ENCODE results near the gene C11orf24. TPM values are rescaled to one million over a fixed set of nuclear protein-coding genes. Genes with fewer than 3 reads are reported as not detected.
A peak's percentile ranks its signal among the peaks of the same experiment; 100 is the strongest.

The C11orf24 gene
- polyA plus RNA-seq, 3 donors: 9.5 to 21.8 (median 12.6) TPM

GRCh38 chr11:68258363-68258765 lies 13.4 kb downstream of the C11orf24 start:
- H4K20me1 ChIP-seq (ENCODE audit: insufficient read depth, low read length): no peaks in the 10 kb centered on the region
- H3K9me3 ChIP-seq (replicated peaks in 1 of 2; ENCODE audit: control insufficient read depth in 1 of 2, insufficient read depth in 1 of 2, low read length in 2 of 2): no peaks in the 10 kb centered on the region
- H3K4me2 ChIP-seq (replicated peaks; ENCODE audit: extremely low read depth, low read length, poor library complexity, severe bottlenecking): no peak overlapping the region
- no peaks in the 10 kb centered on the region for H3K27me3 ChIP-seq (ENCODE audit: control insufficient read depth in 2 of 2, insufficient read depth in 2 of 2, low read length in 2 of 2)
- Mint-ChIP-seq H3K27me3 (ENCODE audit: low read depth in 3 of 3) (peaks cover 0 to 8% (median 3%) of the 10 kb centered on the region in 3 donors), H3K4me3 (no peak overlapping the region), H3K36me3 (peaks cover 31% of the 10 kb centered on the region in 2 donors), H3K27ac (peak overlapping the region in 1 of 7 donors; percentile 30), H3K9me3 (no peaks in the 10 kb centered on the region), H3K4me1 (peaks cover 7% of the 10 kb centered on the region)
- H3K9ac ChIP-seq (ENCODE audit: insufficient read depth, low read length, poor library complexity, severe bottlenecking): no peak overlapping the region
- H3K4me3 ChIP-seq (replicated peaks in 1 of 3; ENCODE audit: low read depth in 2 of 3, low read length in 3 of 3): no peak overlapping the region
- H3K27ac ChIP-seq (ENCODE audit: low read depth in 1 of 2, low read length in 2 of 2): no peak overlapping the region
- TF ChIP-seq CTCF (IDR thresholded peaks at IDR 0.05): no peak
- peaks cover 27 to 31% of the 10 kb centered on the region in 2 donors for H3K36me3 ChIP-seq (replicated peaks in 1 of 2; ENCODE audit: control insufficient read depth in 1 of 2, insufficient read depth in 2 of 2, low read length in 2 of 2)
- H2AFZ ChIP-seq (ENCODE audit: insufficient read depth, low read depth, low read length, poor library complexity, severe bottlenecking): peak overlapping the region; percentile 88
- WGBS (ENCODE audit: insufficient coverage): 93% methylated on average over 13 of the region's 13 CpGs
- no peak for DNase-seq
- H3K4me1 ChIP-seq (ENCODE audit: control insufficient read depth in 1 of 2, insufficient read depth in 2 of 2, low read length in 2 of 2): peaks cover 4 to 7% of the 10 kb centered on the region in 2 donors
- intact Hi-C loops (cut with micrococcal nuclease): loop anchor here (5.0 to 10.0 kb wide), 4 partner anchors 124 to 189 kb away; no protein-coding TSS in a partner anchor
- no peaks in the 10 kb centered on the region for H3K79me2 ChIP-seq (ENCODE audit: insufficient read depth, low read length)

- Histone ChIP-seq H3K27me3 (ENCODE audit: control insufficient read depth in 2 of 2, insufficient read depth in 2 of 2, low read length in 2 of 2) (no peaks in the 10 kb centered on the region), H3K4me3 (replicated peaks in 1 of 3; ENCODE audit: low read depth in 2 of 3, low read length in 3 of 3) (no peak overlapping the region), H3K4me2 (replicated peaks; ENCODE audit: extremely low read depth, low read length, poor library complexity, severe bottlenecking) (peak overlapping the region; percentile 50), H3K36me3 (replicated peaks in 1 of 2; ENCODE audit: control insufficient read depth in 1 of 2, insufficient read depth in 2 of 2, low read length in 2 of 2) (peaks cover 20 to 25% of the 10 kb centered on the region in 2 donors), H3K9ac (ENCODE audit: insufficient read depth, low read length, poor library complexity, severe bottlenecking) (no peak overlapping the region), H2AFZ (ENCODE audit: insufficient read depth, low read depth, low read length, poor library complexity, severe bottlenecking) (peak overlapping the region; percentile 88), H3K4me1 (ENCODE audit: control insufficient read depth in 1 of 2, insufficient read depth in 2 of 2, low read length in 2 of 2) (peaks cover 4 to 7% of the 10 kb centered on the region in 2 donors), H4K20me1 (ENCODE audit: insufficient read depth, low read length) (no peaks in the 10 kb centered on the region), H3K27ac (ENCODE audit: low read depth in 1 of 2, low read length in 2 of 2) (no peak overlapping the region), H3K9me3 (replicated peaks in 1 of 2; ENCODE audit: control insufficient read depth in 1 of 2, insufficient read depth in 1 of 2, low read length in 2 of 2) (no peaks in the 10 kb centered on the region), H3K79me2 (ENCODE audit: insufficient read depth, low read length) (no peaks in the 10 kb centered on the region)
- H3K27me3 Mint-ChIP-seq (ENCODE audit: low read depth in 3 of 3): peaks cover 0 to 9% (median 3%) of the 10 kb centered on the region in 3 donors
- 44% methylated on average over 21 of the region's 22 CpGs for WGBS (ENCODE audit: insufficient coverage)
- no peak overlapping the region for H3K27ac Mint-ChIP-seq
- DNase-seq: peak; percentile 83 to 91 (median 86)
- peaks cover 7% of the 10 kb centered on the region for H3K4me1 Mint-ChIP-seq
- H3K4me3 Mint-ChIP-seq: peak overlapping the region in 1 of 2 donors; percentile 81
- H3K9me3 Mint-ChIP-seq: no peaks in the 10 kb centered on the region
- H3K36me3 Mint-ChIP-seq: peaks cover 25% of the 10 kb centered on the region in 2 donors
- TF ChIP-seq CTCF (IDR thresholded peaks at IDR 0.05): peak; percentile 89
- intact Hi-C loops (cut with micrococcal nuclease): loop anchor here (1.0 to 10.0 kb wide), 5 partner anchors 40 to 190 kb away; no protein-coding TSS in a partner anchor
These were observed 14.1 kb downstream of the C11orf24 start for GRCh38 chr11:68257477-68258362.

Data from CD14-positive monocyte (primary cell).